GM12878 (cell line): Measurements from ENCODE around the gene CD300E. TPM values are rescaled to one million over a fixed set of nuclear protein-coding genes. Genes with fewer than 3 reads are reported as not detected.

Experiments
- BACH1 ChIP-seq: fragments of 450-650 bp; IDR thresholded peaks from 2 replicates; pipeline ENCODE4 v1.6.1; 2017; ENCODE audit warnings: mild to moderate bottlenecking, borderline replicate concordance
- BHLHE40 ChIP-seq, 2 experiments: fragments of 450-650 bp in 1 of 2; IDR thresholded peaks; 2 replicates each; pipeline ENCODE4 v1.6.1; 2011 to 2017; ENCODE audit warnings: low read depth in 2 of 2, borderline replicate concordance in 1 of 2, improper control_type of control experiment in 1 of 2, low read length in 1 of 2, mild to moderate bottlenecking in 1 of 2
- BMI1 ChIP-seq: fragments of 450-650 bp; IDR thresholded peaks from 2 replicates; pipeline ENCODE4 v1.6.1; 2016; ENCODE audit warnings: mild to moderate bottlenecking, moderate library complexity, borderline replicate concordance
- CREB1 ChIP-seq: IDR thresholded peaks from 2 replicates; pipeline ENCODE4 v1.6.1; 2012; ENCODE audit warnings: low read depth, mild to moderate bottlenecking, inconsistent platforms
- EED ChIP-seq: sonication (generic); IDR thresholded peaks from 2 replicates; pipeline ENCODE4 v1.6.1; 2016; ENCODE audit warnings: antibody characterized with exemption, low read depth
- FOS ChIP-seq: IDR thresholded peaks from 3 replicates; pipeline ENCODE4 v1.6.1; 2011; ENCODE audit warnings: borderline replicate concordance; ENCODE audit not compliant: insufficient read length; ENCODE audit errors: extremely low read depth
- HDAC2 ChIP-seq: fragments of 200-600 bp; sonication (generic); IDR thresholded peaks from 2 replicates; pipeline ENCODE4 v1.6.1; 2017
- MTA2 ChIP-seq: fragments of 450-650 bp; IDR thresholded peaks from 2 replicates; pipeline ENCODE4 v1.6.1; 2016; ENCODE audit warnings: low read depth, mild to moderate bottlenecking, moderate library complexity
- PAX5 ChIP-seq: IDR thresholded peaks from 2 replicates; pipeline ENCODE4 v1.6.1; 2011; ENCODE audit warnings: low read depth, low read length, borderline replicate concordance
- RAD21 ChIP-seq: IDR thresholded peaks from 2 replicates; pipeline ENCODE4 v1.6.1; 2011; ENCODE audit warnings: mild to moderate bottlenecking, low read depth, low read length, moderate library complexity; ENCODE audit not compliant: insufficient read depth
- RCOR1 ChIP-seq: conservative IDR thresholded peaks from 2 replicates; pipeline ENCODE4 v1.6.1; 2012; ENCODE audit warnings: low read depth, low read length, improper control_type of control experiment
- RELA ChIP-seq: fragments of 450-650 bp; IDR thresholded peaks from 2 replicates; pipeline ENCODE4 v1.8.0; 2014; ENCODE audit warnings: borderline replicate concordance; ENCODE audit not compliant: partially characterized antibody
- SMARCA5 ChIP-seq: fragments of 450-650 bp; IDR thresholded peaks from 2 replicates; pipeline ENCODE4 v1.6.1; 2017; ENCODE audit warnings: mild to moderate bottlenecking
- SREBF1 ChIP-seq: IDR thresholded peaks from 2 replicates; pipeline ENCODE4 v1.6.1; 2012; ENCODE audit warnings: mild to moderate bottlenecking, low read length
- YY1 ChIP-seq: IDR thresholded peaks from 2 replicates; pipeline ENCODE4 v1.6.1; 2011; ENCODE audit warnings: low read depth, mild to moderate bottlenecking, low read length
- polyA plus RNA-seq, 11 experiments: library from polyadenylated mRNA; depleted of rRNA in 4 of 11; unstranded in 6 of 11; stranded (reverse) in 5 of 11; fragments of >200 nt; fragmentation: Nextera tagmentation in 4 of 11; fragmentation: Illumina TruSeq in 1 of 11; extraction: Ambion mirVana in 4 of 11; extraction: Trizol in 1 of 11; gene quantifications; 1 replicate in 1 of 11; 2 replicates in 10 of 11; pipeline versions ENCODE4 v1.2.1 to v1.2.3, GENCODE V29; 2011 to 2016; ENCODE audit warnings: inconsistent platforms in 2 of 11, missing spikeins in 2 of 11, low read depth in 1 of 11
- total RNA-seq, 4 experiments: library from RNA; depleted of rRNA in 3 of 4; stranded (reverse); fragments of >200 nt in 3 of 4; fragmentation: Illumina TruSeq in 1 of 4; extraction: Trizol in 1 of 4; gene quantifications; 2 replicates each; pipeline versions ENCODE4 v1.2.1 to v1.2.3, GENCODE V29; 2013 to 2021
- TF ChIP-seq, protein P1 (sequence below): fragments of 450-650 bp; IDR thresholded peaks from 2 replicates; pipeline ENCODE4 v1.6.1; 2017; ENCODE audit warnings: mild to moderate bottlenecking, moderate library complexity
- TF ChIP-seq, protein P2 (sequence below): fragments of 450-650 bp; IDR thresholded peaks from 2 replicates; pipeline ENCODE4 v1.6.1; 2014; ENCODE audit warnings: mild to moderate bottlenecking
- TF ChIP-seq, protein P3 (sequence below): IDR thresholded peaks from 2 replicates; pipeline ENCODE4 v1.6.1; 2012; ENCODE audit warnings: improper control_type of control experiment, low read depth, low read length; ENCODE audit not compliant: insufficient replicate concordance
- TF ChIP-seq, protein P4 (sequence below): IDR thresholded peaks from 2 replicates; pipeline ENCODE4 v1.6.1; 2012; ENCODE audit warnings: low read depth, low read length, improper control_type of control experiment

CD300E gene
- total and polyA plus RNA-seq, 10 of the 15 experiments (the other 5 are each of a cell fraction or from before 2014, with no cell fraction given) = not detected

DNA sequence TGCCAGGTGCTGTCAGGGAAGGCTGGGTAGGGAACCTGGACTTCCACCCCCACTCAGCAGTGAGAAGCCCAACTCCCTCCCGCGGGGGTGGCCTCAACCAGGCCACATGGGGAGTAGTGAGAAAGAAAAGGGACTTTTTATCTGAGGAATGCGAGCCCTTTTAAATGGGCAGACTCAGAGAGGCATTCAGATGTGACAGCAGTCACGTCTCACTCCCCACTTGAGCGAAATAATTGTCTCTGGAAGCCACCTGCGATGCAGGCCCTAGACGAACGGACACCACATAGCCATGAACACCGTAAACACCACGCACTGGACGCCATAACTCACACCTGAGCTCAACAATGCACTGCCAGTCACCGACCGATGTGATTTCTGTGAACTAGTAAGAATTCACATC, 11.9 kb upstream of the CD300E start (continued):
- TF ChIP-seq, protein P1, sequence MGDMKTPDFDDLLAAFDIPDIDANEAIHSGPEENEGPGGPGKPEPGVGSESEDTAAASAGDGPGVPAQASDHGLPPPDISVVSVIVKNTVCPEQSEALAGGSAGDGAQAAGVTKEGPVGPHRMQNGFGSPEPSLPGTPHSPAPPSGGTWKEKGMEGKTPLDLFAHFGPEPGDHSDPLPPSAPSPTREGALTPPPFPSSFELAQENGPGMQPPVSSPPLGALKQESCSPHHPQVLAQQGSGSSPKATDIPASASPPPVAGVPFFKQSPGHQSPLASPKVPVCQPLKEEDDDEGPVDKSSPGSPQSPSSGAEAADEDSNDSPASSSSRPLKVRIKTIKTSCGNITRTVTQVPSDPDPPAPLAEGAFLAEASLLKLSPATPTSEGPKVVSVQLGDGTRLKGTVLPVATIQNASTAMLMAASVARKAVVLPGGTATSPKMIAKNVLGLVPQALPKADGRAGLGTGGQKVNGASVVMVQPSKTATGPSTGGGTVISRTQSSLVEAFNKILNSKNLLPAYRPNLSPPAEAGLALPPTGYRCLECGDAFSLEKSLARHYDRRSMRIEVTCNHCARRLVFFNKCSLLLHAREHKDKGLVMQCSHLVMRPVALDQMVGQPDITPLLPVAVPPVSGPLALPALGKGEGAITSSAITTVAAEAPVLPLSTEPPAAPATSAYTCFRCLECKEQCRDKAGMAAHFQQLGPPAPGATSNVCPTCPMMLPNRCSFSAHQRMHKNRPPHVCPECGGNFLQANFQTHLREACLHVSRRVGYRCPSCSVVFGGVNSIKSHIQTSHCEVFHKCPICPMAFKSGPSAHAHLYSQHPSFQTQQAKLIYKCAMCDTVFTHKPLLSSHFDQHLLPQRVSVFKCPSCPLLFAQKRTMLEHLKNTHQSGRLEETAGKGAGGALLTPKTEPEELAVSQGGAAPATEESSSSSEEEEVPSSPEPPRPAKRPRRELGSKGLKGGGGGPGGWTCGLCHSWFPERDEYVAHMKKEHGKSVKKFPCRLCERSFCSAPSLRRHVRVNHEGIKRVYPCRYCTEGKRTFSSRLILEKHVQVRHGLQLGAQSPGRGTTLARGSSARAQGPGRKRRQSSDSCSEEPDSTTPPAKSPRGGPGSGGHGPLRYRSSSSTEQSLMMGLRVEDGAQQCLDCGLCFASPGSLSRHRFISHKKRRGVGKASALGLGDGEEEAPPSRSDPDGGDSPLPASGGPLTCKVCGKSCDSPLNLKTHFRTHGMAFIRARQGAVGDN = peak; percentile 99
- TF ChIP-seq SMARCA5 (no peak), YY1 (no peak), EED (no peak), CREB1 (no peak), HDAC2 (no peak), MTA2 (peak; percentile 82), PAX5 (0 out of 2 replicates have a peak, but pooled peaks have one; percentile 24), BMI1 (no peak), RCOR1 (no peak), SREBF1 (no peak), BHLHE40 (IDR thresholded peaks at IDR 0.05; ENCODE audit: borderline replicate concordance in 1 of 2, low read depth in 2 of 2, low read length in 1 of 2) (peak; percentile 43 to 84; a peak in 1 of 4 replicates), FOS (no peak), RELA (no peak), BACH1 (no peak; the same call in 1 of the 2 replicates), RAD21 (no peak)
- TF ChIP-seq, protein P2, sequence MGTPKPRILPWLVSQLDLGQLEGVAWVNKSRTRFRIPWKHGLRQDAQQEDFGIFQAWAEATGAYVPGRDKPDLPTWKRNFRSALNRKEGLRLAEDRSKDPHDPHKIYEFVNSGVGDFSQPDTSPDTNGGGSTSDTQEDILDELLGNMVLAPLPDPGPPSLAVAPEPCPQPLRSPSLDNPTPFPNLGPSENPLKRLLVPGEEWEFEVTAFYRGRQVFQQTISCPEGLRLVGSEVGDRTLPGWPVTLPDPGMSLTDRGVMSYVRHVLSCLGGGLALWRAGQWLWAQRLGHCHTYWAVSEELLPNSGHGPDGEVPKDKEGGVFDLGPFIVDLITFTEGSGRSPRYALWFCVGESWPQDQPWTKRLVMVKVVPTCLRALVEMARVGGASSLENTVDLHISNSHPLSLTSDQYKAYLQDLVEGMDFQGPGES = no peak
- TF ChIP-seq, protein P3, sequence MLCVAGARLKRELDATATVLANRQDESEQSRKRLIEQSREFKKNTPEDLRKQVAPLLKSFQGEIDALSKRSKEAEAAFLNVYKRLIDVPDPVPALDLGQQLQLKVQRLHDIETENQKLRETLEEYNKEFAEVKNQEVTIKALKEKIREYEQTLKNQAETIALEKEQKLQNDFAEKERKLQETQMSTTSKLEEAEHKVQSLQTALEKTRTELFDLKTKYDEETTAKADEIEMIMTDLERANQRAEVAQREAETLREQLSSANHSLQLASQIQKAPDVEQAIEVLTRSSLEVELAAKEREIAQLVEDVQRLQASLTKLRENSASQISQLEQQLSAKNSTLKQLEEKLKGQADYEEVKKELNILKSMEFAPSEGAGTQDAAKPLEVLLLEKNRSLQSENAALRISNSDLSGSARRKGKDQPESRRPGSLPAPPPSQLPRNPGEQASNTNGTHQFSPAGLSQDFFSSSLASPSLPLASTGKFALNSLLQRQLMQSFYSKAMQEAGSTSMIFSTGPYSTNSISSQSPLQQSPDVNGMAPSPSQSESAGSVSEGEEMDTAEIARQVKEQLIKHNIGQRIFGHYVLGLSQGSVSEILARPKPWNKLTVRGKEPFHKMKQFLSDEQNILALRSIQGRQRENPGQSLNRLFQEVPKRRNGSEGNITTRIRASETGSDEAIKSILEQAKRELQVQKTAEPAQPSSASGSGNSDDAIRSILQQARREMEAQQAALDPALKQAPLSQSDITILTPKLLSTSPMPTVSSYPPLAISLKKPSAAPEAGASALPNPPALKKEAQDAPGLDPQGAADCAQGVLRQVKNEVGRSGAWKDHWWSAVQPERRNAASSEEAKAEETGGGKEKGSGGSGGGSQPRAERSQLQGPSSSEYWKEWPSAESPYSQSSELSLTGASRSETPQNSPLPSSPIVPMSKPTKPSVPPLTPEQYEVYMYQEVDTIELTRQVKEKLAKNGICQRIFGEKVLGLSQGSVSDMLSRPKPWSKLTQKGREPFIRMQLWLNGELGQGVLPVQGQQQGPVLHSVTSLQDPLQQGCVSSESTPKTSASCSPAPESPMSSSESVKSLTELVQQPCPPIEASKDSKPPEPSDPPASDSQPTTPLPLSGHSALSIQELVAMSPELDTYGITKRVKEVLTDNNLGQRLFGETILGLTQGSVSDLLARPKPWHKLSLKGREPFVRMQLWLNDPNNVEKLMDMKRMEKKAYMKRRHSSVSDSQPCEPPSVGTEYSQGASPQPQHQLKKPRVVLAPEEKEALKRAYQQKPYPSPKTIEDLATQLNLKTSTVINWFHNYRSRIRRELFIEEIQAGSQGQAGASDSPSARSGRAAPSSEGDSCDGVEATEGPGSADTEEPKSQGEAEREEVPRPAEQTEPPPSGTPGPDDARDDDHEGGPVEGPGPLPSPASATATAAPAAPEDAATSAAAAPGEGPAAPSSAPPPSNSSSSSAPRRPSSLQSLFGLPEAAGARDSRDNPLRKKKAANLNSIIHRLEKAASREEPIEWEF = no peak
- TF ChIP-seq, protein P4, sequence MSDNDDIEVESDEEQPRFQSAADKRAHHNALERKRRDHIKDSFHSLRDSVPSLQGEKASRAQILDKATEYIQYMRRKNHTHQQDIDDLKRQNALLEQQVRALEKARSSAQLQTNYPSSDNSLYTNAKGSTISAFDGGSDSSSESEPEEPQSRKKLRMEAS = peak; percentile 73
